ACC112 (cell line): Measurements from ENCODE around the gene SCARB1.

Source experiments
- H2AFZ ChIP-seq: fragments of 200-600 bp; sonication (generic); one replicate; pipeline ENCODE4 v1.6.0; 2017; ENCODE audit warnings: antibody characterized with exemption, low read length; ENCODE audit not compliant: unreplicated experiment
- H3K27ac ChIP-seq: fragments of 200-600 bp; sonication (generic); 2 replicates; pipeline ENCODE4 v1.5.1; 2014; ENCODE audit warnings: low read depth, mild to moderate bottlenecking, antibody characterized with exemption, low read length, moderate library complexity
- H3K27me3 ChIP-seq: fragments of 200-600 bp; sonication (generic); 2 replicates; pipeline ENCODE4 v1.6.1; 2014; ENCODE audit warnings: mild to moderate bottlenecking, antibody characterized with exemption, low read length, moderate library complexity, mixed read lengths; ENCODE audit not compliant: insufficient read depth
- H3K36me3 ChIP-seq: fragments of 200-600 bp; sonication (generic); 2 replicates; pipeline ENCODE4 v1.6.1; 2016; ENCODE audit warnings: mild to moderate bottlenecking, antibody characterized with exemption, low read length, moderate library complexity, mixed read lengths; ENCODE audit not compliant: insufficient read depth
- H3K4me1 ChIP-seq: fragments of 200-600 bp; sonication (generic); one replicate; pipeline ENCODE4 v1.6.1; 2016; ENCODE audit warnings: low read length, mixed read lengths; ENCODE audit not compliant: insufficient read depth, unreplicated experiment, control insufficient read depth
- H3K4me3 ChIP-seq: fragments of 200-600 bp; sonication (generic); 2 replicates; pipeline ENCODE4 v1.5.1; 2014; ENCODE audit warnings: mild to moderate bottlenecking, low read depth, low read length
- H3K79me2 ChIP-seq: fragments of 200-600 bp; sonication (generic); one replicate; pipeline ENCODE4 v1.6.0; 2016; ENCODE audit warnings: low read length; ENCODE audit not compliant: control insufficient read depth, unreplicated experiment, insufficient read depth

SCARB1 gene

DNA sequence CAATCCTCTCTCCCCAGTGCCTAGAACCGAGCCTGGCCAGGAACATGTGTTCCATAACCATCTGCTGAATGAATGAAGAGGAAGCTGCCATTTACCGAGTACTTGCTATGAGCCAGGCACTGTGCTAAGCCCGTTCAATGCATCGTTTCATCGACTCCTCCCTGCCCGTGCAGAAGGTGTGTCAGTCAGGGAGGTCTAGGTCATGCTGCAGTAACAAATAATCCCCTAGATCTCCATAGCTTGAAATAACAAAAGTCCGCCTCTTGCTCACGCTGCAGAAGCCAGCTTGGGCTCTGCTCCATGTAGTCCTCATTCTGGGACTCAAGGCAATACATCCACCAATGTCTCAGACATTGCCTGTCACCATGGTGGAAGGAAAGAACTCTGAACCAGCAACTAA lies 101.3 kb downstream of the SCARB1 start:
- H3K27me3 ChIP-seq, result peaks cover 3% of the 10 kb centered on the region; the same call in 1 of the 2 replicates
- no peaks in the 10 kb centered on the region for H3K4me1 ChIP-seq
- no peak overlapping the region for H3K27ac ChIP-seq
- H3K36me3 ChIP-seq, result no peaks in the 10 kb centered on the region
- H2AFZ ChIP-seq, result no peak overlapping the region
- H3K4me3 ChIP-seq, result no peak overlapping the region
- no peaks in the 10 kb centered on the region for H3K79me2 ChIP-seq

DNA sequence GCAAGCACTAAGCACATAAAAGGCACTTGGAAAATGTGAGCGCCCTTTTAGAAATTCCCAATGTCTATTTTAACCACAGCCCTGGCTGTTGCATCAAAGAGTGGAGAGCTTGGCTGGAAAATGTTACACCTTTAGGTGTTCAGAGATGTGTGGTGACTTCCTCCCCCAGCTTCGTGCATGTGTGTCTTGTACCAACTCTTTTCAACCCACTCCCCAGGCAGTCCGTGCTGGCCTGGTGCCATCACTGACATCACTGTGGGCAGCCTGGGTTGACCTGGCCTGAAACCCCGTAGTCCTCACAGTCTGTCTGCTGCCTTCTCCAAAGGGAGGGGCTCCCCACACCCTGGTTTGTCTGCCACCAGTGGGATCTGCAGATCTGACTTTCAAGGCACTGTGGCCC lies 101.8 kb downstream of the SCARB1 start:
- Histone ChIP-seq H2AFZ (no peak overlapping the region), H3K27ac (no peak overlapping the region), H3K79me2 (no peaks in the 10 kb centered on the region), H3K27me3 (peaks cover 3% of the 10 kb centered on the region; the same call in 1 of the 2 replicates), H3K36me3 (no peaks in the 10 kb centered on the region), H3K4me3 (no peak overlapping the region), H3K4me1 (no peaks in the 10 kb centered on the region)

DNA sequence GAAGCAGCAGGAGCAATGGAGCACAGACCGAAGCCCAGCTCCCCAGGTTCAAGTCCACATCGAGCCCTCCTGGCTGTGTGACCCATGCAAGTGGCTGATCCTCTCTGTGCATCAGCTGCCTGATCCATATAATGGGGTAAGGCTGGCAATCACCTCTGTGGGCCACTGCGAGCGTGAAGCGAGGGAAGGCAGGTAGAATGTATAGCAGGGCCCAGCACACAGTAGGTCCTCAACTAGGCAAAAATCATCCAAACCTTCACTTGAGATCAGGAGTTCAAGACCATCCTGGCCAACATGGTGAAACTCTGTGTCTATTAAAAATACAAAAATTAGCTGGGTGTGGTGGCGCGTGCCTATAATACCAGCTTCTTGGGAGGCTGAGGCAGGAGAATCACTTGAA lies 102.6 kb downstream of the SCARB1 start:
- Histone ChIP-seq H3K79me2 (no peaks in the 10 kb centered on the region), H3K27me3 (peaks cover 3% of the 10 kb centered on the region; the same call in 1 of the 2 replicates), H3K27ac (no peak overlapping the region), H3K4me3 (no peak overlapping the region), H2AFZ (no peak overlapping the region), H3K4me1 (no peaks in the 10 kb centered on the region), H3K36me3 (no peaks in the 10 kb centered on the region)

DNA sequence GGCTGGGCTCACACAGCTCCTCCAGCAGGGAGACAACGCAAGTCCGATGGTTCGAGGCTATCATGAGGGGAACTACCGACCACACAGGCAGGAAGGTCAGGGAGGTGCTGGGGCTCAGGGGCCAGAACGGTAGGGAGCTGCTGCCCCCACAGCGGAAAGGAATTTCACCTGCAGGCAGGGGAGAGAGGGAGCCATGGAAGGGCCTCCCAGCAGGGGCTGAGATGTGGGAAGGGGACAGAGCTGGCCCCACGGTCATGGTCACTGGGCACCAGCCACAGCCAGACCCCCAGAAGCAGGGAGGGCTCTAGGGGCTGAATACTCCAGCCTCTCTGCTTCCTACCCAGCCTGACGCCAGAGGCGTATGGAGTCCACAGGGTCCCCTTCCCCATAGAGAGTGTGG lies 103.1 kb downstream of the SCARB1 start:
- H3K27ac ChIP-seq, result no peak overlapping the region
- no peaks in the 10 kb centered on the region for H3K36me3 ChIP-seq
- H2AFZ ChIP-seq, result no peak overlapping the region
- no peak overlapping the region for H3K4me3 ChIP-seq
- no peaks in the 10 kb centered on the region for H3K79me2 ChIP-seq
- peaks cover 3% of the 10 kb centered on the region; the same call in 1 of the 2 replicates for H3K27me3 ChIP-seq
- H3K4me1 ChIP-seq, result peaks cover under 1% of the 10 kb centered on the region

DNA sequence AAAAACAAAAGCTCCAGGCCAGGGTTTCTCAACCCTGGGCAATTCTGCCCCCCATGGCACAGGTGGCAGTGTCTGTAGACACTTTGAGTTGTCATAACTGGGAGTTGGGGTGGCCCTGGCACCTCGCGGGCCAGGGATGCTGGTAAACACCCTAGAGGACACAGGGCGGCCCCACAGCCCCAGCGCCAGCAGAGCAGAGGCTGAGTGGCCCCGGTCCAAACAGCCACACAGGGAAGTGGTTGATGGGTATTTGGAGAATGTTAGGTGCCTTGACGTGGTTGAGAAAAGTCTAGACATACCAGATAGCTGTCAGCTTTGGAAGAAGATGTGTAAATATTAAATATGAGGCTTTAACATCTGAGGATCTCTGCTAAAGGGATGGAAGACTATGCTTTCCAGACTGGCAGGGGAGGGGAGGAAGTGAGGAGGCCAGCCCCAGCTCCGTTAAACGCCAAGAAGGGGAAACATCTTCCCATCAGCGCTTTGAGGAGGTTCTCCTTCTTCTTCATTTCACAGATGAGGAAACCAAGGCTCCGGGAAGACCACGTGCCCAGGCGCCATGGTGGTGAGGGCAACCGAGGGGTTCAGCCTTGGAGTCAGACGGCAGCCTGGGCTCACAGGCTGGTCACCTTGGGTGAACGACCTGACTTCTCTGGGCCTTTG lies 103.7 kb downstream of the SCARB1 start:
- Histone ChIP-seq H2AFZ (no peak overlapping the region), H3K36me3 (no peaks in the 10 kb centered on the region), H3K27ac (no peak overlapping the region), H3K4me1 (peaks cover 5% of the 10 kb centered on the region), H3K79me2 (no peaks in the 10 kb centered on the region), H3K4me3 (no peak overlapping the region), H3K27me3 (peaks cover 3% of the 10 kb centered on the region; the same call in 1 of the 2 replicates)

DNA sequence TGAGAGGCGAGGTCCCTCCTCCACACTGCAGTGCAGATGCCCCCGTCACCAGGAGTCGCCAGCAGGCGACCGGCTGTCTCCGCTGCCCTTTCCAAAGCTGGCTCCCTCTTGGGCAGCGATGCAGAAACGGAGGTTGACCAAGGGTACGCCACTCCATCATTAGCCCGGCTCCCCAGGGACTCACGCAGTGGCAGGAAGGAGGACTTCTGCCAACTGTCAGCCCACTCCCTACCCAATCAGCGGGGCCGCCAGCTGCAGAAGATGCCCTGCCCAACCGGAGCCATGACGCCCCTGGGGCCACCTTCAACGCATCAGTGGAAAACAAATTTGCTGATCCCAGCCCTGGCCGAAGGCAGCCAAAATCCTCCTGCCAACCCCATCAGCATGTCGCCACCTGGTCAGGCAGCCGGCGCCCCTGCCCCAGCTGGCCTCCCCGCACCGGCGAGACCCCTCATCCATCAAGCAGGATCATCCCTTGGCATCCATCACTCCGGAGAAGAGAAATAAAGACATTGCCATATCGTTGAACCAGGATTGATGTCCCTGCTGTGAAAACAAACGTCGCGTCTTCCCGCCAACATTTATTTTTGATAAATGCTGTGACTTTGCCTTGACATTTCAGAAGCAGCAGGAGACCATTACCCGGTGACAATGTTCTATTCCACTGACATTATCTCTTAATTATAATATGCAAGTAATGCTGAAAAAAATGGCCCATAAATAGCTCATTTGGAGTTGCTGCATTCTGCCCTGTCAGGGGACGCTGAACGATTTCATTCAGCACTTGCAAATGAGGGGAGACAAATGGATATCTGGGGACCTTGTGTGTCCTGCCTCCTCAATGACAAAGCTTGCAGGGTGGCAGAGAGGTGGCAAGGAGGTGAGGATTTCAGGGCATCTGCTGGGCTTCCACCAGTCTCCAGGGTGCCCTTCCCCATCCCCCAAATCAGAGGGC lies 105.1 kb downstream of the SCARB1 start:
- H3K4me3 ChIP-seq, result no peak overlapping the region

DNA sequence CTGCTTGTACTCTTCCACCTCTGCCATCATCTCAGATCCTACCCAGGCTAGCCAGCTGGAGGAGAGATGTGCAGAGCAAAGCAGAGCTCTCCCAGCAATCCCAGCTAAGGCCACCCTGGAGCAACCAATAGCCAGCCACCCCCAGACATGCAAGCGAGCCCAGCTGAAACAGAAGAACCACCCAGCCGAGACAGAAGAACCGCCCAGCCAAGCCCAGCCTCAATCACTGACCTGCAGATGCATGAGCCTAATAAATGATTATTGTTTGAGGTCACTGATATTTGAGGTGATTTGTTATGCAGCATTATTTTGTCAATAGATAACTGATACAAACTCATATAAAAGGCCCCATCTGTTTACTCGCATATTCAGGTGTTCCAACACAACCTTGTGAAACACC lies 106.3 kb downstream of the SCARB1 start:
- Histone ChIP-seq H3K27ac (no peak overlapping the region), H3K4me1 (peaks cover 10% of the 10 kb centered on the region), H3K27me3 (peaks cover 3% of the 10 kb centered on the region; the same call in 1 of the 2 replicates), H3K79me2 (no peaks in the 10 kb centered on the region), H3K36me3 (no peaks in the 10 kb centered on the region), H3K4me3 (no peak overlapping the region), H2AFZ (no peak overlapping the region)

More for the DNA sequence above, 105.1 kb downstream of the SCARB1 start:
- peaks cover 10% of the 10 kb centered on the region for H3K4me1 ChIP-seq
- H3K36me3 ChIP-seq, result no peaks in the 10 kb centered on the region
- no peak overlapping the region for H3K27ac ChIP-seq
- peaks cover 3% of the 10 kb centered on the region; the same call in 1 of the 2 replicates for H3K27me3 ChIP-seq
- no peak overlapping the region for H2AFZ ChIP-seq
- H3K79me2 ChIP-seq, result no peaks in the 10 kb centered on the region

DNA sequence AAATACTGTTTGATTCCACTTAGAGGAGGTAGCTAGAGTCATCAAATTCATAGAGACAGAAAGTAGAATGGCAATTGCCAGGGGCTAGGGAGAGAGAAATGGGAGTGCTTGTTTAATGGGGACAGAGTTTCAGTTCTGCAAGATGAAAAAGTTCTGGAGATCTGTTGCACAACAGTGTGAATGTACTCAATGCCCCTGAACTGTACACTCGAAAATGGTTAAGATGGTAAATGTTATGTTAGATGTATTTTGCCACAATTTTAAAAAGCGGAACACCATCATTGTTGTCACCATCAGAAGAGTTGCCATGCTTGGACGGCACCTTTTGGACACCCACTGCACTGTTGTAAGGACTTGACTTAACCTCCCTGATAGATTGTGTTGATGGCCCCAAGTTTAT lies 106.9 kb downstream of the SCARB1 start:
- H2AFZ ChIP-seq, result no peak overlapping the region
- peaks cover 3% of the 10 kb centered on the region; the same call in 1 of the 2 replicates for H3K27me3 ChIP-seq
- peaks cover 14% of the 10 kb centered on the region for H3K4me1 ChIP-seq
- no peaks in the 10 kb centered on the region for H3K36me3 ChIP-seq
- H3K79me2 ChIP-seq, result no peaks in the 10 kb centered on the region
- H3K4me3 ChIP-seq, result no peak overlapping the region
- no peak overlapping the region for H3K27ac ChIP-seq

DNA sequence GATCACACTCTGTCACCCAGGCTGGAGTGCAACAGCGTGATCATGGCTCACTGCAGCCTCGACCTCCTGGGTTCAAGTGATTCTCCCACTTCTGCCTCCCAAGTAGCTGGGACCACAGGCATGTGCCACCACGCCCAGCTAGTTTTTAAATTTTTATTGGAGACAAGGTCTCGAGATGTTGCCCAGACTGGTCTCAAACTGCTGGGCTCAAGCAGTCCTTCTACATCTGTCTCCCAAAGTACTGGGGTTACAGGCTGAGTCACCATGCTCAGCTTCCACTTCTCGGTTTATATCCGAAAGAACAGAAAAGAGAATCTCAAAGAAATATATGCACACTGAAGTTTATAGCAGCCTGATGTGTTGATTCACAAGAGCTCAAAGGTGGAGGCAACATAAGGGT lies 107.5 kb downstream of the SCARB1 start:
- Histone ChIP-seq H3K27me3 (peaks cover 3% of the 10 kb centered on the region; the same call in 1 of the 2 replicates), H3K4me1 (peaks cover 14% of the 10 kb centered on the region), H3K36me3 (no peaks in the 10 kb centered on the region), H2AFZ (no peak overlapping the region), H3K27ac (no peak overlapping the region), H3K4me3 (no peak overlapping the region), H3K79me2 (no peaks in the 10 kb centered on the region)

DNA sequence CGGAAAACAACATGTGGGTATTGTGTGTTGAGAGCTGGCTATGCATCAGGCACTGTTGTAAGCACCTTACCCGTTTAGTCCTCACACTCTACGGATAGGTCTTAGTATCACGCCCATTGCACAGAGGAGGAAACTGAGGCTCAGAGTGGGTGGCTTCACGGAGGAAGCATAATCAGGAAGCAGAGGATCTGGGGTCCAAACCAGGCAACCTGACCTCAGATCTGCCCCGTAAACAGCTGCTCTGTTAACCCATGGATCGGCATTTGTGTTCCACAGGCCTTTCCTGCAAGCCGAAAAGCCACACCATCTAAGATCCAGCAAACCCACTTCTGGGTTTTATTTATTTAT lies 107.9 kb downstream of the SCARB1 start:
- Histone ChIP-seq H3K27ac (no peak overlapping the region), H3K36me3 (no peaks in the 10 kb centered on the region), H3K79me2 (no peaks in the 10 kb centered on the region), H3K4me1 (peaks cover 14% of the 10 kb centered on the region), H3K4me3 (no peak overlapping the region), H2AFZ (no peak overlapping the region), H3K27me3 (peaks cover 3% of the 10 kb centered on the region; the same call in 1 of the 2 replicates)
